ENCODE results near the gene MPV17.

DNA sequence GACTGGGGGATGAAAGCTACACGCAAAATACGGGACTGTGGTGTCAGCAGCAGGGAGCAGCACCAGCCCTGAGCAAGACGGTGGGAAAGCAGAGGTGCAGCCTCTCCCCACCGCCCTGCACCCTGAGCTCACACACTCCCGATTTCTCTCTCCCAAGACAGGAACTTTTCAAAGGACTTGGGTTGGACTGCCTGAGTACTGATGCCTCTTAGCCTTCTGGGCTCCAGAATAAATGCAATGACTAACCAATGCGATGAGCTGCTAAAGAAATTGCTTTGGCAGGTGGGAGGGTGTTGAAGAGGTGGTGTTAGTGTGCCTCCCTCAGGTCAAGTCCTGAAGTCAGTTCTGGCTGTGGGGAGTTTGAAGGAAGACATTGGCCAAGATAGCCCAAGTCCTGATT lies 31.0 kb downstream of the MPV17 start:
- TF ChIP-seq, protein P1, sequence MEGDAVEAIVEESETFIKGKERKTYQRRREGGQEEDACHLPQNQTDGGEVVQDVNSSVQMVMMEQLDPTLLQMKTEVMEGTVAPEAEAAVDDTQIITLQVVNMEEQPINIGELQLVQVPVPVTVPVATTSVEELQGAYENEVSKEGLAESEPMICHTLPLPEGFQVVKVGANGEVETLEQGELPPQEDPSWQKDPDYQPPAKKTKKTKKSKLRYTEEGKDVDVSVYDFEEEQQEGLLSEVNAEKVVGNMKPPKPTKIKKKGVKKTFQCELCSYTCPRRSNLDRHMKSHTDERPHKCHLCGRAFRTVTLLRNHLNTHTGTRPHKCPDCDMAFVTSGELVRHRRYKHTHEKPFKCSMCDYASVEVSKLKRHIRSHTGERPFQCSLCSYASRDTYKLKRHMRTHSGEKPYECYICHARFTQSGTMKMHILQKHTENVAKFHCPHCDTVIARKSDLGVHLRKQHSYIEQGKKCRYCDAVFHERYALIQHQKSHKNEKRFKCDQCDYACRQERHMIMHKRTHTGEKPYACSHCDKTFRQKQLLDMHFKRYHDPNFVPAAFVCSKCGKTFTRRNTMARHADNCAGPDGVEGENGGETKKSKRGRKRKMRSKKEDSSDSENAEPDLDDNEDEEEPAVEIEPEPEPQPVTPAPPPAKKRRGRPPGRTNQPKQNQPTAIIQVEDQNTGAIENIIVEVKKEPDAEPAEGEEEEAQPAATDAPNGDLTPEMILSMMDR (IDR thresholded peaks at IDR 0.05) = no peak
- TF ChIP-seq POLR2A (IDR thresholded peaks at IDR 0.05) = no peak
